Stimulated activated CD4-positive, alpha-beta T cell treated with anti-CD3 and anti-CD28 coated beads, Interleukin-15, amount 100 ng/mL, for 1 hour (primary cell): Measurements from ENCODE around the gene ICAM3.
"Not testable (repeated sequence)": the region's sequence is repeated elsewhere in the genome, so short reads cannot be mapped to it uniquely, and the experiment has no call there.

Experiments used
- DNase-seq, 2 donors: peaks; one replicate each; pipeline ENCODE4 v3.0.0-alpha.2; 2020; ENCODE audit warnings: low read depth in 1 of 2, low spot score in 1 of 2

Gene ICAM3

GRCh38 chr19:10339380-10339960, at the start of gene ICAM3:
Gene ICAM3, minus strand, starts transcription at chr19:10339624. Its CDS starts 10 bp downstream, at chr19:10339614.
- peak; percentile 33 to 48 for DNase-seq

GRCh38 chr19:10388957-10389356, 49.5 kb upstream of the ICAM3 start:
- peak; percentile 63 to 72 for DNase-seq

- DNase-seq = no peak
Observed at GRCh38 chr19:10384580-10384979, 45.2 kb upstream of the ICAM3 start.

GRCh38 chr19:10383223-10383499, 43.7 kb upstream of the ICAM3 start:
- DNase-seq = not testable (repeated sequence)

GRCh38 chr19:10380313-10381102, 41.1 kb upstream of the ICAM3 start, which contains the start of gene TYK2:
Gene TYK2, minus strand, starts transcription at chr19:10380572. Its CDS starts 2,166 bp downstream, at chr19:10378406.
- DNase-seq = peak; percentile 90 to 95

GRCh38 chr19:10379880-10380312, 40.5 kb upstream of the ICAM3 start:
- no peak for DNase-seq

GRCh38 chr19:10378124-10378523, 38.7 kb upstream of the ICAM3 start:
- DNase-seq = no peak

GRCh38 chr19:10377140-10377640, 37.8 kb upstream of the ICAM3 start:
- not testable (repeated sequence) for DNase-seq

- DNase-seq = no peak
Observed at GRCh38 chr19:10374931-10375330, 35.5 kb upstream of the ICAM3 start.

GRCh38 chr19:10372690-10373089, 33.3 kb upstream of the ICAM3 start:
- DNase-seq = no peak

GRCh38 chr19:10368101-10368803, 28.8 kb upstream of the ICAM3 start:
- DNase-seq = no peak

- not testable (repeated sequence) for DNase-seq
Observed at GRCh38 chr19:10366950-10367512, 27.6 kb upstream of the ICAM3 start.

- DNase-seq = no peak
Observed at GRCh38 chr19:10365518-10365917, 26.1 kb upstream of the ICAM3 start.

GRCh38 chr19:10364644-10365043, 25.2 kb upstream of the ICAM3 start:
- DNase-seq = no peak

GRCh38 chr19:10363789-10364281, 24.4 kb upstream of the ICAM3 start:
- DNase-seq = no peak

GRCh38 chr19:10362259-10362658, 22.8 kb upstream of the ICAM3 start:
- no peak for DNase-seq

GRCh38 chr19:10361569-10362011, 22.2 kb upstream of the ICAM3 start:
- DNase-seq = no peak

- DNase-seq = no peak
Observed at GRCh38 chr19:10356431-10356830, 17.0 kb upstream of the ICAM3 start.

- DNase-seq = peak in 1 of 2 donors; percentile 43
Observed at GRCh38 chr19:10353793-10354391, 14.5 kb upstream of the ICAM3 start.

- DNase-seq = no peak
Observed at GRCh38 chr19:10352764-10353671, 13.6 kb upstream of the ICAM3 start.
